Upper lobe of left lung (tissue), 4 donors: ENCODE results near the gene CCDC13.

Experiments used
- CTCF ChIP-seq, 6 experiments: fragments of 450-650 bp in 4 of 6; fragments of 200-600 bp in 2 of 6; sonication (generic) in 2 of 6; IDR thresholded peaks; one replicate each; pipeline ENCODE4 v1.5.1; 2016 to 2019; ENCODE audit warnings: antibody characterized with exemption in 6 of 6
- EP300 ChIP-seq, 4 donors: sonication (generic); formaldehyde crosslinking; IDR thresholded peaks; one replicate each; pipeline ENCODE4 v1.5.1; 2017; ENCODE audit warnings: antibody characterized with exemption in 4 of 4, control low read depth in 2 of 4
- POLR2A ChIP-seq, 4 donors: fragments of 450-650 bp; IDR thresholded peaks; one replicate each; pipeline ENCODE4 v1.5.1; 2016 to 2017; ENCODE audit warnings: antibody characterized with exemption in 4 of 4, mild to moderate bottlenecking in 2 of 4
- POLR2AphosphoS5 ChIP-seq, 2 donors: sonication (generic); formaldehyde crosslinking; IDR thresholded peaks; one replicate each; pipeline ENCODE4 v1.5.1; 2017; ENCODE audit warnings: antibody characterized with exemption in 2 of 2

GRCh38 chr3:42778644-42779043 is 5.6 kb upstream of the CCDC13 start:
- TF ChIP-seq EP300 (IDR thresholded peaks at IDR 0.05) (no peak), CTCF (IDR thresholded peaks at IDR 0.05) (no peak), POLR2A (IDR thresholded peaks at IDR 0.05) (no peak), POLR2AphosphoS5 (IDR thresholded peaks at IDR 0.05) (peak in 1 of 2 donors; percentile 42)
